ENCODE data around the gene CCNG2.

DNA sequence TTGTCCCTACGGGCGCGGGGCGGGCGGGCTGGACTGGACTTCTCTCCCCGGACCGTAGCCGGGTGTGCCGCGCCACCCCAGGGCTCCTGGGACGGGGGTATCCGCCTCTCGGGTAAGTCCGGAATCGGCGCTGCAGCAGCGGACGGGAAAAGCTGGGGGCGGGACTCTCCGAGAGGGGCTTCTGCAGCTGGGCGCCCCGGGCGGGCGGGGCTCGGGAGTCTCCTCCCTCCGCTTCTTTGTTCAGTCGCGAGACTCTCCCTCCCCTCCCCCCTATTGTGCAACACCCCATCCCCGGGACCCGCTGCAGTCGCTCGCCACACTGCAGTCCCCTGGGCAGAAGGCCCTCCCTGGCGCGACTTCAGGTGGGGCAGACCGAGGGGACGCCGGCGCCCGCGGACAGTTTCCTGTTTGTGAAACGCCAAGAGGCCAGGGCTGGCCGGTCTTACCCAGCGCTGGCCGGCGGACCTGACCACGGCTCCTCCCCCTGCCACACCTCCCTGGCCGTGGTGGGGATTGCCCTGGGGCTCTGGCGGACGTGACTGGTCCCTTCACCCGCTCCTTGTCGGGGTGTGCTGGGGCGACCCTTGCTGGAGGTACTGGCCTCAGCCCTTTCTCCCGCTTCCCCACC, 966 bp downstream of the CCNG2 start:
- TF ChIP-seq, protein P1, sequence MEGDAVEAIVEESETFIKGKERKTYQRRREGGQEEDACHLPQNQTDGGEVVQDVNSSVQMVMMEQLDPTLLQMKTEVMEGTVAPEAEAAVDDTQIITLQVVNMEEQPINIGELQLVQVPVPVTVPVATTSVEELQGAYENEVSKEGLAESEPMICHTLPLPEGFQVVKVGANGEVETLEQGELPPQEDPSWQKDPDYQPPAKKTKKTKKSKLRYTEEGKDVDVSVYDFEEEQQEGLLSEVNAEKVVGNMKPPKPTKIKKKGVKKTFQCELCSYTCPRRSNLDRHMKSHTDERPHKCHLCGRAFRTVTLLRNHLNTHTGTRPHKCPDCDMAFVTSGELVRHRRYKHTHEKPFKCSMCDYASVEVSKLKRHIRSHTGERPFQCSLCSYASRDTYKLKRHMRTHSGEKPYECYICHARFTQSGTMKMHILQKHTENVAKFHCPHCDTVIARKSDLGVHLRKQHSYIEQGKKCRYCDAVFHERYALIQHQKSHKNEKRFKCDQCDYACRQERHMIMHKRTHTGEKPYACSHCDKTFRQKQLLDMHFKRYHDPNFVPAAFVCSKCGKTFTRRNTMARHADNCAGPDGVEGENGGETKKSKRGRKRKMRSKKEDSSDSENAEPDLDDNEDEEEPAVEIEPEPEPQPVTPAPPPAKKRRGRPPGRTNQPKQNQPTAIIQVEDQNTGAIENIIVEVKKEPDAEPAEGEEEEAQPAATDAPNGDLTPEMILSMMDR (IDR thresholded peaks at IDR 0.05; ENCODE audit: insufficient read depth, low read length, poor library complexity, severe bottlenecking) = no peak
- no peak for TF ChIP-seq EZH2phosphoT487 (conservative IDR thresholded peaks at IDR 0.05; ENCODE audit: low read length)
